Left lung (tissue), 14 donors: ENCODE measurements around the gene FBXO38. TPM values are rescaled to one million over a fixed set of nuclear protein-coding genes. Genes with fewer than 3 reads are reported as not detected.

ENCODE experiments used
- ATAC-seq: fragments of 200-7000 bp; cut with Tn5 transposase; one replicate; pipeline ENCODE4 v1.9.1; 2020; ENCODE audit warnings: moderate library complexity
- DNase-seq, 4 donors: peaks; one replicate each; pipeline ENCODE4 v3.0.0-alpha.2; 2013 to 2020
- H3K27ac ChIP-seq, 2 donors: fragments of 200-600 bp; sonication (generic) in 1 of 2; one replicate each; pipeline versions ENCODE4 v1.5.0 to v1.8.0; 2020 to 2021
- H3K27me3 ChIP-seq, 2 donors: fragments of 200-600 bp; sonication (generic) in 1 of 2; one replicate each; pipeline versions ENCODE4 v1.5.0 to v1.8.0; 2020 to 2021
- H3K36me3 ChIP-seq, 2 donors: fragments of 200-600 bp; sonication (generic) in 1 of 2; one replicate each; pipeline versions ENCODE4 v1.5.0 to v1.8.0; 2020 to 2021
- H3K4me1 ChIP-seq, 2 donors: fragments of 200-600 bp; one replicate each; pipeline ENCODE4 v1.8.0; 2021
- H3K4me3 ChIP-seq, 2 donors: fragments of 200-600 bp; sonication (generic) in 1 of 2; one replicate each; pipeline versions ENCODE4 v1.5.0 to v1.8.0; 2020 to 2021; ENCODE audit warnings: mild to moderate bottlenecking in 1 of 2
- H3K9me3 ChIP-seq, 2 donors: fragments of 200-600 bp; sonication (generic) in 1 of 2; one replicate each; pipeline versions ENCODE4 v1.5.0 to v1.8.0; 2020 to 2021
- CTCF ChIP-seq, 2 donors: fragments of 200-600 bp; sonication (generic) in 1 of 2; IDR thresholded peaks; one replicate each; pipeline versions ENCODE4 v1.5.0 to v1.8.0; 2021; ENCODE audit warnings: antibody characterized with exemption in 2 of 2
- intact Hi-C, 2 donors: fragments of 100-400 bp; cut with DNase I; formaldehyde crosslinking; loops; one replicate each; pipeline versions ENCODE4 v1.11.2 to v1.14.2; 2022
- long read RNA-seq, 12 donors: library from polyadenylated mRNA in 2 of 12; unstranded in 2 of 12; transcript quantifications; one replicate each; pipeline ENCODE4 v2.0.0 and lab custom pipeline, GENCODE V29; 2019 to 2026
- polyA plus RNA-seq, 6 donors: library from polyadenylated mRNA; unstranded; fragments of 120-200 nt; gene quantifications; one replicate each; pipeline ENCODE4 v1.2.1, GENCODE V29; 2013; ENCODE audit not compliant: insufficient read length in 6 of 6
- total RNA-seq, 2 donors: library from RNA; stranded (reverse); fragmentation: NEBNext Ultra II Directional; extraction: Animal tissue kit (Norgen Biotek cat#: 25700); gene quantifications; one replicate each; pipeline ENCODE4 v1.2.1, GENCODE V29; 2021
- donor health status: DM: no; HTN: yes; CAD: no.
- donor health status: DM: no; HTN: no; CAD: no.

FBXO38 gene, protein sequence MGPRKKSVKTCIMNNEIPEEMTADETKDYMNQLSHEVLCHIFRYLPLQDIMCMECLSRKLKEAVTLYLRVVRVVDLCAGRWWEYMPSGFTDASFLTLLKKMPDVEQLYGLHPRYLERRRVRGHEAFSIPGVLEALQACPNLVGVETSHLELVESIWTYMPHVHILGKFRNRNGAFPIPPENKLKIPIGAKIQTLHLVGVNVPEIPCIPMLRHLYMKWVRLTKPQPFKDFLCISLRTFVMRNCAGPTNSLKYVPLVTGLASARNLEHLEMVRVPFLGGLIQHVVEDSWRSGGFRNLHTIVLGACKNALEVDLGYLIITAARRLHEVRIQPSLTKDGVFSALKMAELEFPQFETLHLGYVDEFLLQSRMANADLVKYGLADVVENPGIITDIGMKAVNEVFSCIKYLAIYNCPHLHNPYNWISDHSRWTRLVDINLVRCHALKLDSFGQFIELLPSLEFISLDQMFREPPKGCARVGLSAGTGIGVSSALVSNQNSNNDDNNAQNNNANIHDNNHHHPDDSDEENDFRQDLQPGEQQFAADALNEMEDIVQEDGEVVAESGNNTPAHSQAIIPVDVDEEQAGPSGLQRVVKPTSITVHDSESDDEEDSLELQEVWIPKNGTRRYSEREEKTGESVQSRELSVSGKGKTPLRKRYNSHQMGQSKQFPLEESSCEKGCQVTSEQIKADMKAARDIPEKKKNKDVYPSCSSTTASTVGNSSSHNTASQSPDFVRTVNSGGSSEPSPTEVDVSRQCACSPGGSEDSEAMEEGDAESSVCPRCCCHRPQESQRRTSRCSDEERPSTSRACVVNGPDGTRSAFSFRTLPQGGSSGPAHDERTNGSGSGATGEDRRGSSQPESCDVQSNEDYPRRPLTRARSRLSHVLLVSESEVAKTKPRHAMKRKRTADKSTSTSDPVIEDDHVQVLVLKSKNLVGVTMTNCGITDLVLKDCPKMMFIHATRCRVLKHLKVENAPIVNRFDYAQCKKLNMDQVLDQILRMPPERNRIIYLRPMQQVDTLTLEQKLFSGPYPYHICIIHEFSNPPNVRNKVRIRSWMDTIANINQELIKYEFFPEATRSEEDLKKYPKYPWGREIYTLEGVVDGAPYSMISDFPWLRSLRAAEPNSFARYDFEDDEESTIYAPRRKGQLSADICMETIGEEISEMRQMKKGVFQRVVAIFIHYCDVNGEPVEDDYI
- total RNA-seq: 10 to 100 TPM; 55.4 to 72.9 TPM
- 10 to 100 TPM; 45.0 to 58.9 (median 49.5) TPM for polyA plus RNA-seq
- long read RNA-seq, donor 1, full-length matches to known transcripts: 2 of 2 reads
- long read RNA-seq, donor 1, partial matches to known transcripts: 0 of 2 reads
- long read RNA-seq, donor 1, other reads (novel, unspliced or antisense): 0 of 2 reads
- long read RNA-seq, donor 2, full-length matches to known transcripts: 2 of 2 reads
- long read RNA-seq, donor 2, partial matches to known transcripts: 0 of 2 reads
- long read RNA-seq, donor 2, other reads (novel, unspliced or antisense): 0 of 2 reads
- long read RNA-seq, donor 3, full-length matches to known transcripts: 2 of 2 reads
- long read RNA-seq, donor 3, partial matches to known transcripts: 0 of 2 reads
- long read RNA-seq, donor 3, other reads (novel, unspliced or antisense): 0 of 2 reads
- long read RNA-seq, donor 4, partial matches to known transcripts: 0 of 1 reads
- long read RNA-seq, donor 4, other reads (novel, unspliced or antisense): 0 of 1 reads
- long read RNA-seq, donor 5: 0 reads
- long read RNA-seq, donor 6: 0 reads
- long read RNA-seq, donor 7: 0 reads
- long read RNA-seq, donor 8, full-length matches to known transcripts: 2 of 2 reads
- long read RNA-seq, donor 8, partial matches to known transcripts: 0 of 2 reads
- long read RNA-seq, donor 8, other reads (novel, unspliced or antisense): 0 of 2 reads
- long read RNA-seq, donor 9: 0 reads
- long read RNA-seq, donor 10: 0 reads
- long read RNA-seq, donor 11, full-length matches to known transcripts: 4 of 4 reads
- long read RNA-seq, donor 11, partial matches to known transcripts: 0 of 4 reads
- long read RNA-seq, donor 11, other reads (novel, unspliced or antisense): 0 of 4 reads
- long read RNA-seq, donor 12: 0 reads

GRCh38 chr5:148383564-148384379 is at the start of gene FBXO38:
Gene FBXO38 (plus strand): TSS chr5:148383958. CDS start chr5:148394777, 10,819 bp downstream.
- peaks cover 0 to 5% of the 10 kb centered on the region in 2 donors for H3K9me3 ChIP-seq
- H3K27me3 ChIP-seq: no peaks in the 10 kb centered on the region
- peak within 1 kb of the TSS; percentile 75 to 80 for H3K4me3 ChIP-seq
- H3K36me3 ChIP-seq: peaks cover 0 to 14% of the 10 kb centered on the region in 2 donors
- H3K27ac ChIP-seq: peak within 1 kb of the TSS; percentile 85 to 93
- intact Hi-C loops: no loop called here
- ATAC-seq: peak; percentile 97
- peak; percentile 93 to 98 (median 97) for DNase-seq
- peaks cover 7 to 59% of the 10 kb centered on the region in 2 donors for H3K4me1 ChIP-seq
- no peak for TF ChIP-seq CTCF (IDR thresholded peaks at IDR 0.05)

DNA sequence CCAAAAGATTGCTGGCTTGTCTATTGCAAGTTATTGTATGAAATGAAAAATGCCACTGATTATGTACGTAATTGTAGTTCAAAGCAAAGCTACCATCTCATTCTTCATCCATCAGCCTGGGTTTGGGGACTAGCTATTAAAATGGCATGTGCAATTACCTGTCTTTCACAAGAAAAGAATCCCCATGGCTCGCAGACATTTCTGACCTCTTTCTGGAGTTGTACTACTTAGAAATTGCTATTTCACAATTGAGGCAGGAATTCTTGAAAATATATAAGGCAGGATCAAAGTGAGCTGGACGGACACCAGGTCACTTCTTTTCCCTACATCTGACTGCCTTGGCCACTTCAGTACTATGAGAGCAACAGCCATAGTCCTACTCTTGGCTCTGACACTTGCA is 48.5 kb upstream of the FBXO38 start, which contains the start of gene SPINK9:
SPINK9 (plus strand) TSS at position 301 of the 400 bp plus-strand sequence; CDS start at position 356, 55 bp downstream.
- ATAC-seq (no peak), DNase-seq (no peak)
- H3K4me1 ChIP-seq: no peaks in the 10 kb centered on the region
- no peaks in the 10 kb centered on the region for H3K27me3 ChIP-seq
- no peak within 1 kb of the TSS for H3K27ac ChIP-seq
- TF ChIP-seq CTCF (IDR thresholded peaks at IDR 0.05): no peak
- peaks cover 0 to 6% of the 10 kb centered on the region in 2 donors for H3K9me3 ChIP-seq
- H3K4me3 ChIP-seq: no peak within 1 kb of the TSS
- H3K36me3 ChIP-seq: no peaks in the 10 kb centered on the region
- intact Hi-C loops: no loop called here

DNA sequence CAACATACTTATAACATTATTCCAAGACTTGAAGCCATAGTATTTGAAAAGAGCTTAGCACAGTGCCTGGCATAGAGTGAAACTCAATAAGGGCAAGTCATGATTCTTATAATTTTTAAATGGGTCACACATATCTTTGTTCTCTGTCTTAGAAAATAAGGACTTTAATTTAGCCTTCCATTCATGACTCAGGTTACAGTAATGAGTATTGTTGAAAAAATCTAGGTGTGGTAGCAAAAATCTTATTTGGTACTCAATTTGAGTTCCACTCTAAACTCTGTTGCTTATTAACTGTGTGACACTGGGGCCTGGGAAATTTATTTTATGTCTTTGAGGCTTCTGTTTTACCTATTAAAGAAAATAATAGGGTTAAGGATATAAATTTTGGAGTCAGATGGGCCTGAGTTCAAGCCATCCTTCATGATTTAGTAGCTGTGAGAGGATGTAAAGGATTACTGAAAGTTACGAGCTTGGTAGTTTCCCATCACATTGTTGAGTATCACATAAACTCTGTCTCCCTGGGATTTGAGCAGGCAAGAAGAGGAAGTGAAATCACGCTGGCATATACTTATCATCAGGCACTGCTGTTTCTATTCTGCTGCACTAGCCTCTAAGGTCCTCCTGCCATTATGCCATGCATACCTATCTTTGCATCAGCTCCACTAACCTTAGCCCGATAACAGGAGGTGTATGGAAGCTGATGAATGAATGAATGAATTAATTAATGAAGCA is 46.9 kb upstream of the FBXO38 start:
- intact Hi-C loops: no loop called here

More for the DNA sequence above, 46.9 kb upstream of the FBXO38 start:
- H3K27ac ChIP-seq: no peak overlapping the region
- no peaks in the 10 kb centered on the region for H3K36me3 ChIP-seq
- DNase-seq (no peak), ATAC-seq (peak; percentile 27)
- no peaks in the 10 kb centered on the region for H3K9me3 ChIP-seq
- H3K27me3 ChIP-seq: no peaks in the 10 kb centered on the region
- no peak overlapping the region for H3K4me3 ChIP-seq
- no peak for TF ChIP-seq CTCF (IDR thresholded peaks at IDR 0.05)
- no peaks in the 10 kb centered on the region for H3K4me1 ChIP-seq
